Measurements from ENCODE around the gene FAM53B. TPM values are rescaled to one million over a fixed set of nuclear protein-coding genes. Genes with fewer than 3 reads are reported as not detected.
A peak's percentile ranks its signal among the peaks of the same experiment; 100 is the strongest.

The FAM53B gene
- total RNA-seq, 6 experiments from 2014 or later, result 4.4 to 10.8 (median 4.8) TPM

DNA sequence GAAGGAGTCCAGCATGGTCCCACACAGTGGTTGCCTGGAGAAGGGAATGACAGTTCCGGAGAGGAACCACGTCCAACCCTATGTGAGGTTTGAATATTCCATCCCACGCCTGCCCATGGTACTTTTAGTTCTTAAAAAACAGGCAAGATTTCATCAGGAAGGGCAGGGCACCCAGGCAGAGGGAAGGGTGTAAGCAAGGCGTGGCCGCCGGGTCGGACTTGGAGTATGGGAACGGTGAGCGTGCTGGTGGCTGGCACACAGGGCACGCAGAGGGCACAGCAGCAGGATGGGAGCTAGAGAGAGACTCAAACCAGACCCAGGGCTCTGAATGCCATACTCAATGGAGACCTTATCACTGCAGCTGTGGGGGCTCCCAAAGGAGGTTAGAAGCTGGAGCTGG lies 34.3 kb downstream of the FAM53B start:
- intact Hi-C loops (cut with DNase I), result no loop called here
- no peak overlapping the region for H3K4me3 ChIP-seq
- peaks cover 3 to 47% (median 23%) of the 10 kb centered on the region in 4 donors for H3K4me1 ChIP-seq
- DNase-seq (peak in 1 of 3 donors; percentile 52), ATAC-seq (peak in 1 of 4 donors; percentile 15)
- WGBS (ENCODE audit: insufficient coverage, low coverage, low lambda C conversion rate, missing lambda C conversion rate), result 80% methylated on average over 1 of the region's 10 CpGs
- H3K36me3 ChIP-seq, result no peaks in the 10 kb centered on the region
- H3K9me3 ChIP-seq, result no peaks in the 10 kb centered on the region
- no peak overlapping the region for H3K27ac ChIP-seq
- no peaks in the 10 kb centered on the region for H3K27me3 ChIP-seq
- TF ChIP-seq, protein P1, sequence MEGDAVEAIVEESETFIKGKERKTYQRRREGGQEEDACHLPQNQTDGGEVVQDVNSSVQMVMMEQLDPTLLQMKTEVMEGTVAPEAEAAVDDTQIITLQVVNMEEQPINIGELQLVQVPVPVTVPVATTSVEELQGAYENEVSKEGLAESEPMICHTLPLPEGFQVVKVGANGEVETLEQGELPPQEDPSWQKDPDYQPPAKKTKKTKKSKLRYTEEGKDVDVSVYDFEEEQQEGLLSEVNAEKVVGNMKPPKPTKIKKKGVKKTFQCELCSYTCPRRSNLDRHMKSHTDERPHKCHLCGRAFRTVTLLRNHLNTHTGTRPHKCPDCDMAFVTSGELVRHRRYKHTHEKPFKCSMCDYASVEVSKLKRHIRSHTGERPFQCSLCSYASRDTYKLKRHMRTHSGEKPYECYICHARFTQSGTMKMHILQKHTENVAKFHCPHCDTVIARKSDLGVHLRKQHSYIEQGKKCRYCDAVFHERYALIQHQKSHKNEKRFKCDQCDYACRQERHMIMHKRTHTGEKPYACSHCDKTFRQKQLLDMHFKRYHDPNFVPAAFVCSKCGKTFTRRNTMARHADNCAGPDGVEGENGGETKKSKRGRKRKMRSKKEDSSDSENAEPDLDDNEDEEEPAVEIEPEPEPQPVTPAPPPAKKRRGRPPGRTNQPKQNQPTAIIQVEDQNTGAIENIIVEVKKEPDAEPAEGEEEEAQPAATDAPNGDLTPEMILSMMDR (IDR thresholded peaks at IDR 0.05), result no peak
- TF ChIP-seq POLR2A (IDR thresholded peaks at IDR 0.05), result no peak

- Histone ChIP-seq H3K36me3 (no peaks in the 10 kb centered on the region), H3K27me3 (no peaks in the 10 kb centered on the region), H3K27ac (peak overlapping the region in 1 of 3 donors; percentile 61), H3K9me3 (no peaks in the 10 kb centered on the region), H3K4me3 (no peak overlapping the region), H3K4me1 (peaks cover 3 to 55% (median 23%) of the 10 kb centered on the region in 4 donors)
- ATAC-seq (peak in 1 of 4 donors; percentile 7), DNase-seq (peak in 1 of 3 donors; percentile 42)
- intact Hi-C loops (cut with DNase I), result no loop called here
- 62% methylated on average over 6 of the region's 11 CpGs for WGBS (ENCODE audit: insufficient coverage, low coverage, low lambda C conversion rate, missing lambda C conversion rate)
- TF ChIP-seq, protein P1 (IDR thresholded peaks at IDR 0.05), result no peak
- no peak for TF ChIP-seq POLR2A (IDR thresholded peaks at IDR 0.05)
Measured at GRCh38 chr10:124708922-124709520, 35.2 kb downstream of the FAM53B start.

DNA sequence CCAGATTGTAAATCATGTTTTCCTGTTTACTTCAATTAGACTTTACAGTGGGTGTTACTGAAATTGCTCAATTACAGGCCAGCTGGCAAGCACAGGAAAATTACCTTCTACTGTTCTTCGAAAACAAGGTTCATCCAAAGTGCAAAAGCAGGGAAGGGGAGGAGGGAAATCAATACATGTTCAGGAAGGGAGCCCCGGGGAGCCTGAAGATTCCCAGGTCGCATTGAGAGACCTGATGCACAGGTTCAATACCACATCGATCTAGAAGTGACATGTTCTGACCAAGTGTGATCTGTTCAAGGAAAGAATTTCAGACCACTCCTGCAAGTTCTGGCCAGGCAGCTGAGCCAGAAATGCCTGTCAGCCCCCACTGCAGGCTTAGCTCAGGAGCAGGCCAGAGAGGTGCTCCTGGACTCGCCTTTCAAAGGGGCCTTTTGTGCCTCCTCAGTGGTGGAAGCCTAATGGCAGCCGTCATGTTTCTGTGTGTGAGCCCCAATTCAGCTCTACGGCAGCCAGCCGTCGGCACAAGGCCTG lies 35.9 kb downstream of the FAM53B start:
- peak; percentile 55 to 78 (median 61) for ATAC-seq
- intact Hi-C loops (cut with DNase I), result no loop called here
- peak in 1 of 3 donors; percentile 47 for DNase-seq

DNA sequence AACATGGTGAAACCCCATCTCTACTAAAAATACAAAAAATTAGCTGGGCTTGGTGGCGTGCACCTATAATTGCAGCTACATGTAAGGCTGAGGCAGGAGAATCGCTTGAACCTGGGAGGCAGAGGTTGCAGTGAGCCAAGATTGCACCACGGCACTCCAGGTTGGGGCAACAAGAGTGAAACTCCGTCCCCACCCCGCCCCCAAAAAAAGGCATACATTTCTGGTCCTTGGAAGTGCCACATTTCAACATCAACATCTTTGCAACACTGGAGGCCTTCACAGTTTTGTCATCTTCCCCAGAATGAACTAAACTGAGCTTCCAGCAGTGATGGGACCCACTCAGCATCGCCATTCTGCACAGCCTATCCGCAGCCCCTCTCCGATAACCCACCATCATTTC lies 36.6 kb downstream of the FAM53B start:
- H3K27me3 ChIP-seq, result no peaks in the 10 kb centered on the region
- H3K9me3 ChIP-seq, result no peaks in the 10 kb centered on the region
- TF ChIP-seq, protein P1 (IDR thresholded peaks at IDR 0.05), result no peak
- TF ChIP-seq POLR2A (IDR thresholded peaks at IDR 0.05), result no peak
- ATAC-seq (no peak), DNase-seq (peak in 1 of 3 donors; percentile 54)
- 58% methylated on average over 2 of the region's 8 CpGs for WGBS (ENCODE audit: insufficient coverage, low coverage, low lambda C conversion rate, missing lambda C conversion rate)
- H3K4me1 ChIP-seq, result peaks cover 3 to 70% (median 29%) of the 10 kb centered on the region in 4 donors
- H3K27ac ChIP-seq, result peak overlapping the region in 2 of 3 donors; percentile 19 to 61
- no peaks in the 10 kb centered on the region for H3K36me3 ChIP-seq
- intact Hi-C loops (cut with DNase I), result no loop called here
- H3K4me3 ChIP-seq, result no peak overlapping the region

More for the DNA sequence above, 35.9 kb downstream of the FAM53B start:
- H3K4me3 ChIP-seq, result no peak overlapping the region
- TF ChIP-seq, protein P1 (IDR thresholded peaks at IDR 0.05), result no peak
- no peak for TF ChIP-seq POLR2A (IDR thresholded peaks at IDR 0.05)
- WGBS (ENCODE audit: insufficient coverage, low coverage, low lambda C conversion rate, missing lambda C conversion rate), result 2% methylated on average over 4 of the region's 9 CpGs
- H3K4me1 ChIP-seq, result peaks cover 3 to 62% (median 28%) of the 10 kb centered on the region in 4 donors
- peak overlapping the region in 2 of 3 donors; percentile 19 to 61 for H3K27ac ChIP-seq
- H3K27me3 ChIP-seq, result no peaks in the 10 kb centered on the region
- no peaks in the 10 kb centered on the region for H3K36me3 ChIP-seq
- no peaks in the 10 kb centered on the region for H3K9me3 ChIP-seq
